WTC11 (cell line): ENCODE results near the gene TOMM5.

ENCODE experiments used
- ATF2 ChIP-seq: sonication (generic); formaldehyde crosslinking; IDR thresholded peaks from 2 replicates; pipeline ENCODE4 v1.8.1; 2022; ENCODE audit warnings: low read depth, missing genetic modification reagents, borderline replicate concordance
- CTCF ChIP-seq: fragments of 200-600 bp; IDR thresholded peaks from 2 replicates; pipeline ENCODE4 v1.8.0; 2022; ENCODE audit warnings: antibody characterized with exemption
- FOXP1 ChIP-seq: sonication (generic); formaldehyde crosslinking; IDR thresholded peaks from 2 replicates; pipeline ENCODE4 v1.8.0; 2022; ENCODE audit warnings: missing genetic modification reagents, mild to moderate bottlenecking, moderate library complexity, borderline replicate concordance
- NR3C1 ChIP-seq: sonication (generic); formaldehyde crosslinking; conservative IDR thresholded peaks from 2 replicates; pipeline ENCODE4 v1.8.1; 2023; ENCODE audit warnings: low read depth, mild to moderate bottlenecking, missing genetic modification reagents
- SP1 ChIP-seq: sonication (generic); formaldehyde crosslinking; conservative IDR thresholded peaks from 2 replicates; pipeline ENCODE4 v1.8.1; 2022; ENCODE audit warnings: missing genetic modification reagents
- TEAD4 ChIP-seq: sonication (generic); formaldehyde crosslinking; IDR thresholded peaks from 2 replicates; pipeline ENCODE4 v1.8.0; 2022; ENCODE audit warnings: mild to moderate bottlenecking, missing genetic modification reagents
- ZBTB43 ChIP-seq: sonication (generic); formaldehyde crosslinking; IDR thresholded peaks from 2 replicates; pipeline ENCODE4 v1.8.1; 2023; ENCODE audit warnings: mild to moderate bottlenecking, missing genetic modification reagents
- ZNF232 ChIP-seq: sonication (generic); formaldehyde crosslinking; IDR thresholded peaks from 2 replicates; pipeline ENCODE4 v1.8.0; 2022; ENCODE audit warnings: mild to moderate bottlenecking, missing genetic modification reagents
- ZNF532 ChIP-seq: fragments of 250-450 bp; sonication (Bioruptor Pico); IDR thresholded peaks from 2 replicates; pipeline ENCODE4 v1.9.0; 2021; ENCODE audit warnings: mild to moderate bottlenecking, borderline replicate concordance

GRCh38 chr9:37539634-37540033 is 52.8 kb downstream of the TOMM5 start:
- TF ChIP-seq TEAD4 (CRISPR knock-in tag): no peak
- no peak for TF ChIP-seq ZNF232 (CRISPR knock-in tag)
- TF ChIP-seq FOXP1 (CRISPR knock-in tag): no peak
- TF ChIP-seq CTCF: no peak
- TF ChIP-seq ZBTB43 (CRISPR knock-in tag): no peak
- no peak for TF ChIP-seq ATF2 (CRISPR knock-in tag)
- no peak for TF ChIP-seq ZNF532
- TF ChIP-seq NR3C1 (CRISPR knock-in tag): no peak
- no peak for TF ChIP-seq SP1 (CRISPR knock-in tag)
